ENCODE data around the gene MLLT10. TPM values are rescaled to one million over a fixed set of nuclear protein-coding genes. Genes with fewer than 3 reads are reported as not detected.

MLLT10 gene
- total RNA-seq, 1 experiment from 2014 or later = 72.3 TPM

GRCh38 chr10:21771219-21771618 is 237.2 kb downstream of the MLLT10 start:
- no peaks in the 10 kb centered on the region for H3K27me3 Mint-ChIP-seq (ENCODE audit: low read depth)
- no peak for DNase-seq
- TF ChIP-seq, protein P1, sequence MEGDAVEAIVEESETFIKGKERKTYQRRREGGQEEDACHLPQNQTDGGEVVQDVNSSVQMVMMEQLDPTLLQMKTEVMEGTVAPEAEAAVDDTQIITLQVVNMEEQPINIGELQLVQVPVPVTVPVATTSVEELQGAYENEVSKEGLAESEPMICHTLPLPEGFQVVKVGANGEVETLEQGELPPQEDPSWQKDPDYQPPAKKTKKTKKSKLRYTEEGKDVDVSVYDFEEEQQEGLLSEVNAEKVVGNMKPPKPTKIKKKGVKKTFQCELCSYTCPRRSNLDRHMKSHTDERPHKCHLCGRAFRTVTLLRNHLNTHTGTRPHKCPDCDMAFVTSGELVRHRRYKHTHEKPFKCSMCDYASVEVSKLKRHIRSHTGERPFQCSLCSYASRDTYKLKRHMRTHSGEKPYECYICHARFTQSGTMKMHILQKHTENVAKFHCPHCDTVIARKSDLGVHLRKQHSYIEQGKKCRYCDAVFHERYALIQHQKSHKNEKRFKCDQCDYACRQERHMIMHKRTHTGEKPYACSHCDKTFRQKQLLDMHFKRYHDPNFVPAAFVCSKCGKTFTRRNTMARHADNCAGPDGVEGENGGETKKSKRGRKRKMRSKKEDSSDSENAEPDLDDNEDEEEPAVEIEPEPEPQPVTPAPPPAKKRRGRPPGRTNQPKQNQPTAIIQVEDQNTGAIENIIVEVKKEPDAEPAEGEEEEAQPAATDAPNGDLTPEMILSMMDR (conservative IDR thresholded peaks at IDR 0.05) = no peak
- Histone ChIP-seq H2AFZ (ENCODE audit: low read length) (no peak overlapping the region), H2BK20ac (ENCODE audit: low read depth, low read length, poor library complexity, severe bottlenecking) (no peak overlapping the region), H4K20me1 (ENCODE audit: control insufficient read depth, insufficient read depth, insufficient read length) (no peaks in the 10 kb centered on the region), H4K8ac (replicated peaks; ENCODE audit: insufficient read length, low read depth, low read length) (no peak overlapping the region), H3K18ac (ENCODE audit: insufficient read length, low read depth, low read length) (no peak overlapping the region), H3K23ac (ENCODE audit: insufficient read length, low read depth, low read length) (no peak overlapping the region), H4K5ac (ENCODE audit: insufficient read length, low read depth, low read length) (no peak overlapping the region), H3K4me1 (ENCODE audit: insufficient read depth, low read length) (no peaks in the 10 kb centered on the region), H2BK12ac (ENCODE audit: insufficient read length, low read depth, low read length) (no peak overlapping the region), H2BK5ac (ENCODE audit: insufficient read length, low read length) (no peak overlapping the region), H3K79me1 (ENCODE audit: insufficient read depth, low read depth, low read length, poor library complexity, severe bottlenecking) (no peaks in the 10 kb centered on the region), H2BK120ac (ENCODE audit: low read depth, low read length, poor library complexity, severe bottlenecking) (no peak overlapping the region), H3K9ac (ENCODE audit: extremely low read depth, insufficient read length, low read length) (no peak overlapping the region), H3K14ac (ENCODE audit: insufficient read depth, low read length) (no peak overlapping the region), H2AK5ac (ENCODE audit: insufficient read length, low read length) (no peak overlapping the region), H3K27me3 (ENCODE audit: insufficient read depth, low read length) (no peaks in the 10 kb centered on the region), H2BK15ac (ENCODE audit: low read depth, low read length) (no peak overlapping the region), H3T11ph (ENCODE audit: low read length) (no peak overlapping the region), H4K91ac (ENCODE audit: insufficient read length, low read depth, low read length) (no peak overlapping the region), H3K27ac (ENCODE audit: insufficient read length, low read depth, low read length) (no peak overlapping the region), H3K79me2 (ENCODE audit: insufficient read depth, low read length) (no peaks in the 10 kb centered on the region), H3K56ac (ENCODE audit: insufficient read length, low read depth, low read length) (no peak overlapping the region), H3K23me2 (ENCODE audit: insufficient read length, low read depth, low read length, poor library complexity, severe bottlenecking) (no peaks in the 10 kb centered on the region), H3K9me3 (ENCODE audit: control insufficient read depth, low read depth, low read length) (no peaks in the 10 kb centered on the region), H3K4me2 (ENCODE audit: insufficient read depth, insufficient read length, low read length) (no peak overlapping the region), H3K4ac (ENCODE audit: low read depth, low read length) (no peak overlapping the region)
- H3K4me1 Mint-ChIP-seq = no peaks in the 10 kb centered on the region
- H3K36me3 Mint-ChIP-seq (ENCODE audit: insufficient read depth in 1 of 3, low read depth in 3 of 3) = peaks cover 0 to 11% (median 2%) of the 10 kb centered on the region in 3 experiments; a peak in 4 of 7 replicates
- no peak overlapping the region for H3K4me3 Mint-ChIP-seq
- no peak overlapping the region for H3K27ac Mint-ChIP-seq
- H3K9me3 Mint-ChIP-seq = peaks cover 0 to 2% of the 10 kb centered on the region in 2 experiments; a peak in 1 of 5 replicates
- no CpG with 5 or more reads among the region's 4 CpGs for WGBS (ENCODE audit: extremely low coverage, insufficient read length, low lambda C conversion rate)
